Measurements from ENCODE around the gene SHISAL2A.

Gene SHISAL2A

GRCh38 chr1:52632732-52633290 lies at the start of gene SHISAL2A:
SHISAL2A (plus strand) TSS chr1:52633168; CDS start chr1:52633494, 326 bp downstream.
- Mint-ChIP-seq H3K27ac (peak within 1 kb of the TSS; percentile 98), H3K36me3 (no peaks in the 10 kb centered on the region), H3K27me3 (no peaks in the 10 kb centered on the region), H3K4me3 (peak within 1 kb of the TSS; percentile 88), H3K4me1 (peaks cover 68% of the 10 kb centered on the region), H3K9me3 (no peaks in the 10 kb centered on the region)

GRCh38 chr1:52585474-52585873 lies 47.5 kb upstream of the SHISAL2A start:
- Mint-ChIP-seq H3K27ac (no peak overlapping the region), H3K4me1 (no peaks in the 10 kb centered on the region), H3K9me3 (no peaks in the 10 kb centered on the region), H3K27me3 (no peaks in the 10 kb centered on the region), H3K36me3 (peaks cover 2% of the 10 kb centered on the region), H3K4me3 (no peak overlapping the region)

GRCh38 chr1:52588027-52588426 lies 44.9 kb upstream of the SHISAL2A start:
- no peak overlapping the region for H3K4me3 Mint-ChIP-seq
- no peak overlapping the region for H3K27ac Mint-ChIP-seq
- H3K36me3 Mint-ChIP-seq = peaks cover 2% of the 10 kb centered on the region
- H3K4me1 Mint-ChIP-seq = no peaks in the 10 kb centered on the region
- no peaks in the 10 kb centered on the region for H3K9me3 Mint-ChIP-seq
- H3K27me3 Mint-ChIP-seq = no peaks in the 10 kb centered on the region

GRCh38 chr1:52588535-52588934 lies 44.4 kb upstream of the SHISAL2A start:
- Mint-ChIP-seq H3K9me3 (no peaks in the 10 kb centered on the region), H3K27me3 (no peaks in the 10 kb centered on the region), H3K36me3 (peaks cover 2% of the 10 kb centered on the region), H3K4me3 (no peak overlapping the region), H3K4me1 (no peaks in the 10 kb centered on the region), H3K27ac (no peak overlapping the region)

- Mint-ChIP-seq H3K27ac (no peak overlapping the region), H3K9me3 (no peaks in the 10 kb centered on the region), H3K36me3 (no peaks in the 10 kb centered on the region), H3K4me3 (no peak overlapping the region), H3K27me3 (no peaks in the 10 kb centered on the region), H3K4me1 (no peaks in the 10 kb centered on the region)
Observed at GRCh38 chr1:52590266-52590665, 42.7 kb upstream of the SHISAL2A start.

GRCh38 chr1:52592637-52593323 lies 40.2 kb upstream of the SHISAL2A start:
- Mint-ChIP-seq H3K4me1 (no peaks in the 10 kb centered on the region), H3K4me3 (no peak overlapping the region), H3K27ac (no peak overlapping the region), H3K27me3 (no peaks in the 10 kb centered on the region), H3K9me3 (no peaks in the 10 kb centered on the region), H3K36me3 (no peaks in the 10 kb centered on the region)

- H3K36me3 Mint-ChIP-seq = no peaks in the 10 kb centered on the region
- H3K4me3 Mint-ChIP-seq = no peak overlapping the region
- H3K27me3 Mint-ChIP-seq = no peaks in the 10 kb centered on the region
- H3K9me3 Mint-ChIP-seq = no peaks in the 10 kb centered on the region
- H3K4me1 Mint-ChIP-seq = no peaks in the 10 kb centered on the region
- H3K27ac Mint-ChIP-seq = no peak overlapping the region
Observed at GRCh38 chr1:52593495-52593894, 39.5 kb upstream of the SHISAL2A start.

GRCh38 chr1:52595061-52595460 lies 37.9 kb upstream of the SHISAL2A start:
- Mint-ChIP-seq H3K36me3 (no peaks in the 10 kb centered on the region), H3K4me3 (no peak overlapping the region), H3K9me3 (no peaks in the 10 kb centered on the region), H3K27me3 (no peaks in the 10 kb centered on the region), H3K4me1 (no peaks in the 10 kb centered on the region), H3K27ac (no peak overlapping the region)

GRCh38 chr1:52597912-52598311 lies 35.1 kb upstream of the SHISAL2A start:
- Mint-ChIP-seq H3K36me3 (no peaks in the 10 kb centered on the region), H3K27me3 (no peaks in the 10 kb centered on the region), H3K9me3 (no peaks in the 10 kb centered on the region), H3K4me1 (peaks cover 12% of the 10 kb centered on the region), H3K27ac (no peak overlapping the region), H3K4me3 (no peak overlapping the region)

GRCh38 chr1:52598729-52599128 lies 34.2 kb upstream of the SHISAL2A start:
- Mint-ChIP-seq H3K27me3 (no peaks in the 10 kb centered on the region), H3K36me3 (no peaks in the 10 kb centered on the region), H3K27ac (no peak overlapping the region), H3K4me3 (no peak overlapping the region), H3K4me1 (peaks cover 21% of the 10 kb centered on the region), H3K9me3 (no peaks in the 10 kb centered on the region)

- Mint-ChIP-seq H3K4me1 (peaks cover 26% of the 10 kb centered on the region), H3K36me3 (no peaks in the 10 kb centered on the region), H3K4me3 (no peak overlapping the region), H3K27ac (no peak overlapping the region), H3K27me3 (no peaks in the 10 kb centered on the region), H3K9me3 (no peaks in the 10 kb centered on the region)
Observed at GRCh38 chr1:52599236-52599635, 33.7 kb upstream of the SHISAL2A start.

GRCh38 chr1:52600533-52601179 lies 32.3 kb upstream of the SHISAL2A start:
- Mint-ChIP-seq H3K9me3 (no peaks in the 10 kb centered on the region), H3K27ac (peak overlapping the region; percentile 7), H3K36me3 (no peaks in the 10 kb centered on the region), H3K4me1 (peaks cover 38% of the 10 kb centered on the region), H3K4me3 (peak overlapping the region; percentile 87), H3K27me3 (no peaks in the 10 kb centered on the region)

- no peaks in the 10 kb centered on the region for H3K27me3 Mint-ChIP-seq
- H3K36me3 Mint-ChIP-seq = no peaks in the 10 kb centered on the region
- peak overlapping the region; percentile 87 for H3K4me3 Mint-ChIP-seq
Observed at GRCh38 chr1:52601519-52601918, 31.4 kb upstream of the SHISAL2A start.

GRCh38 chr1:52601991-52602855 lies 30.7 kb upstream of the SHISAL2A start, which contains the start of gene GPX7:
GPX7 (plus strand) TSS chr1:52602371; CDS start chr1:52602410, 39 bp downstream.
- Mint-ChIP-seq H3K9me3 (no peaks in the 10 kb centered on the region), H3K27ac (peak within 1 kb of the TSS; percentile 96), H3K36me3 (peaks cover 2% of the 10 kb centered on the region), H3K4me1 (peaks cover 49% of the 10 kb centered on the region), H3K27me3 (no peaks in the 10 kb centered on the region), H3K4me3 (peak within 1 kb of the TSS; percentile 92)

More at GRCh38 chr1:52601519-52601918, 31.4 kb upstream of the SHISAL2A start:
- H3K27ac Mint-ChIP-seq = peak overlapping the region; percentile 92
- peaks cover 45% of the 10 kb centered on the region for H3K4me1 Mint-ChIP-seq
- H3K9me3 Mint-ChIP-seq = no peaks in the 10 kb centered on the region

- peak overlapping the region; percentile 96 for H3K27ac Mint-ChIP-seq
- H3K27me3 Mint-ChIP-seq = no peaks in the 10 kb centered on the region
- peaks cover 6% of the 10 kb centered on the region for H3K36me3 Mint-ChIP-seq
- H3K4me1 Mint-ChIP-seq = peaks cover 49% of the 10 kb centered on the region
- peak overlapping the region; percentile 92 for H3K4me3 Mint-ChIP-seq
- no peaks in the 10 kb centered on the region for H3K9me3 Mint-ChIP-seq
Observed at GRCh38 chr1:52602856-52603600, 29.9 kb upstream of the SHISAL2A start.
